Measurements from ENCODE around the gene C3. TPM values are rescaled to one million over a fixed set of nuclear protein-coding genes. Genes with fewer than 3 reads are reported as not detected.

The C3 gene
- total and polyA plus RNA-seq, 2 of the 13 experiments (the other 11 are each of a cell fraction or from before 2014, with no cell fraction given) = 1,455 to 6,272 TPM

DNA sequence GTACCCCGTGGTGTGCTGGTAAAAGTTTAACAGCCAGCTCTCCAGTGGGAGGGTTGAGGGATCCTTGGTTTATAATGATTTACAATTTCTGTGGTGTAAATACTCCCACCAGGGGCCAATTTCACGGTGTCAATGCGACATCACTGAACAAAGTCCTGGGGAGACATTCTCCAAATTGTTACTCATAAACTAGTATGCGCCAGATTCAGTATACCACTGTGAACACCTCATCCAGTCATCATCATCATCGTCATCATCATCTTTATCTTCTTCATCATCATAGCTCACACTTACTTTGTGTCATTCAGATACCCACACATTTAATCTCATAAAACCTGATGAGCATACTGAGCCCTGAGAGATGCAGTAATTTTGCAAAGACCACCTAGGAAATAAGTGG, 33.3 kb downstream of the C3 start:
- 72% methylated on average over 5 of the region's 5 CpGs for WGBS (ENCODE audit: low lambda C conversion rate)
- no peak for DNase-seq (ENCODE audit: low spot score)
- H3K36me3 ChIP-seq (replicated peaks in 1 of 2; ENCODE audit: control insufficient read depth in 1 of 2, insufficient read depth in 2 of 2, low read length in 2 of 2) = peaks cover 40 to 85% of the 10 kb centered on the region in 2 experiments
- H3K4me1 ChIP-seq (ENCODE audit: insufficient read depth, low read length) = no peaks in the 10 kb centered on the region
- FAIRE-seq = no peak
- H3K9me3 ChIP-seq (ENCODE audit: low read length) = no peaks in the 10 kb centered on the region
- POLR2A ChIA-PET = interaction anchor here (0.7 to 1.6 kb wide), 2 partner anchors 34 to 65 kb away, joined by 4 to 5 read pairs; partner anchors contain the start of gene C3
- no peak overlapping the region for H2AFZ ChIP-seq (ENCODE audit: low read length)
- no peak overlapping the region for H3K9ac ChIP-seq (ENCODE audit: insufficient read depth, low read depth, low read length)
- no peak overlapping the region for H3K4me2 ChIP-seq (ENCODE audit: low read depth, low read length)
- TF ChIP-seq AGO2 (optimal IDR thresholded peaks at IDR 0.05; ENCODE audit: low read depth, low read length) (peak; percentile 68), ZNF343 (CRISPR knock-in tag; IDR thresholded peaks at IDR 0.05) (no peak), CREB1 (IDR thresholded peaks at IDR 0.05) (peak; percentile 72), CREB1 (CRISPR knock-in tag; IDR thresholded peaks at IDR 0.05) (no peak)
- in situ Hi-C loops (cut with HindIII; ENCODE audit: extremely low pct_ligation_motif_present, low pct_unique_long_range_greater_than_20kb) (no loop called here), intact Hi-C loops (cut with micrococcal nuclease; ENCODE audit: unreplicated experiment) (no loop called here)
- ATAC-seq = no peak
- peaks cover 64% of the 10 kb centered on the region for H4K20me1 ChIP-seq (ENCODE audit: insufficient read depth, low read length)
- no peak overlapping the region for H3K4me3 ChIP-seq (replicated peaks in 1 of 3; ENCODE audit: insufficient read depth in 1 of 3, low read depth in 2 of 3, low read length in 3 of 3)
- H3K27me3 ChIP-seq (ENCODE audit: control insufficient read depth in 1 of 2, insufficient read depth in 2 of 2, low read length in 2 of 2) = no peaks in the 10 kb centered on the region
- H3K27ac ChIP-seq (ENCODE audit: extremely low read length, insufficient read depth, low read length) = no peak overlapping the region
- CTCF ChIA-PET (ENCODE audit: low intra/inter-chr PET ratio, low total read pairs) = no interaction called here
- no TSS peak for BruUV-seq (replicated peaks)
- H3K79me2 ChIP-seq (ENCODE audit: insufficient read depth, low read length) = no peaks in the 10 kb centered on the region

DNA sequence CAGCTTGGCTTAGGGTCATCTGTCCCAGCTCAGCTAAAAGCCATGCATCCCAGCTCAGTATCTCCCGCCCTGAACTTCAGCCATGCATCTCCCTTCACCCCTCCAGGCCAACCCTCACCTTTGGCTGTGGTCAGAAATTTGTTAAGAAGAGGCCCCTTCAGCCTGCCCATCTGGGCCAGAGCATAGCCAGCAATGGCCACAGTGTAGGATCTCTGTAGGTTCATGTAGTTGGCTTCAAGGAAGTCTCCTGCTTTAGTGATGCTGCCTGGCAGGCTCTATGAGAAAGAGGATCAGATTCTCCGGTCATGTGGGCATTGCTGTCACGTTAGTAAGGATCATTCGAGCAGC, 33.8 kb downstream of the C3 start:
- ATAC-seq (peak; percentile 16), DNase-seq (ENCODE audit: low spot score) (no peak), FAIRE-seq (no peak)
- no peak overlapping the region for H3K27ac ChIP-seq (ENCODE audit: extremely low read length, insufficient read depth, low read length)
- no peaks in the 10 kb centered on the region for H3K27me3 ChIP-seq (ENCODE audit: control insufficient read depth in 1 of 2, insufficient read depth in 2 of 2, low read length in 2 of 2)
- no TSS peak for BruUV-seq (replicated peaks)
- in situ Hi-C loops (cut with HindIII; ENCODE audit: extremely low pct_ligation_motif_present, low pct_unique_long_range_greater_than_20kb) = no loop called here
- no peaks in the 10 kb centered on the region for H3K79me2 ChIP-seq (ENCODE audit: insufficient read depth, low read length)
- peaks cover 70% of the 10 kb centered on the region for H4K20me1 ChIP-seq (ENCODE audit: insufficient read depth, low read length)
- CTCF ChIA-PET (ENCODE audit: low intra/inter-chr PET ratio, low total read pairs) = no interaction called here
- WGBS (ENCODE audit: low lambda C conversion rate) = 96% methylated on average over 4 of the region's 4 CpGs
- peaks cover 44 to 87% of the 10 kb centered on the region in 2 experiments for H3K36me3 ChIP-seq (replicated peaks in 1 of 2; ENCODE audit: control insufficient read depth in 1 of 2, insufficient read depth in 2 of 2, low read length in 2 of 2)
- H3K4me2 ChIP-seq (ENCODE audit: low read depth, low read length) = no peak overlapping the region
- POLR2A ChIA-PET = interaction anchor here (0.5 to 0.7 kb wide), 2 partner anchors 34 to 177 kb away, joined by 3 to 5 read pairs; partner anchors contain the start of gene C3
- no peak overlapping the region for H3K4me3 ChIP-seq (replicated peaks in 1 of 3; ENCODE audit: insufficient read depth in 1 of 3, low read depth in 2 of 3, low read length in 3 of 3)
- no peak overlapping the region for H3K9ac ChIP-seq (ENCODE audit: insufficient read depth, low read depth, low read length)
- no peaks in the 10 kb centered on the region for H3K9me3 ChIP-seq (ENCODE audit: low read length)
- intact Hi-C loops (cut with micrococcal nuclease; ENCODE audit: unreplicated experiment) = no loop called here
- H2AFZ ChIP-seq (ENCODE audit: low read length) = no peak overlapping the region
- no peaks in the 10 kb centered on the region for H3K4me1 ChIP-seq (ENCODE audit: insufficient read depth, low read length)
- TF ChIP-seq, protein P1, sequence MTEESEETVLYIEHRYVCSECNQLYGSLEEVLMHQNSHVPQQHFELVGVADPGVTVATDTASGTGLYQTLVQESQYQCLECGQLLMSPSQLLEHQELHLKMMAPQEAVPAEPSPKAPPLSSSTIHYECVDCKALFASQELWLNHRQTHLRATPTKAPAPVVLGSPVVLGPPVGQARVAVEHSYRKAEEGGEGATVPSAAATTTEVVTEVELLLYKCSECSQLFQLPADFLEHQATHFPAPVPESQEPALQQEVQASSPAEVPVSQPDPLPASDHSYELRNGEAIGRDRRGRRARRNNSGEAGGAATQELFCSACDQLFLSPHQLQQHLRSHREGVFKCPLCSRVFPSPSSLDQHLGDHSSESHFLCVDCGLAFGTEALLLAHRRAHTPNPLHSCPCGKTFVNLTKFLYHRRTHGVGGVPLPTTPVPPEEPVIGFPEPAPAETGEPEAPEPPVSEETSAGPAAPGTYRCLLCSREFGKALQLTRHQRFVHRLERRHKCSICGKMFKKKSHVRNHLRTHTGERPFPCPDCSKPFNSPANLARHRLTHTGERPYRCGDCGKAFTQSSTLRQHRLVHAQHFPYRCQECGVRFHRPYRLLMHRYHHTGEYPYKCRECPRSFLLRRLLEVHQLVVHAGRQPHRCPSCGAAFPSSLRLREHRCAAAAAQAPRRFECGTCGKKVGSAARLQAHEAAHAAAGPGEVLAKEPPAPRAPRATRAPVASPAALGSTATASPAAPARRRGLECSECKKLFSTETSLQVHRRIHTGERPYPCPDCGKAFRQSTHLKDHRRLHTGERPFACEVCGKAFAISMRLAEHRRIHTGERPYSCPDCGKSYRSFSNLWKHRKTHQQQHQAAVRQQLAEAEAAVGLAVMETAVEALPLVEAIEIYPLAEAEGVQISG (CRISPR knock-in tag; IDR thresholded peaks at IDR 0.05) = 0 out of 2 replicates have a peak, but pooled peaks have one; percentile 21
- TF ChIP-seq ZNF619 (CRISPR knock-in tag; IDR thresholded peaks at IDR 0.05) = no peak
- no peak for TF ChIP-seq BRCA1 (CRISPR knock-in tag; IDR thresholded peaks at IDR 0.05)
- no peak for TF ChIP-seq ZNF749 (CRISPR knock-in tag; IDR thresholded peaks at IDR 0.05; ENCODE audit: borderline replicate concordance)
- no peak for TF ChIP-seq ONECUT2 (CRISPR knock-in tag; IDR thresholded peaks at IDR 0.05)
- TF ChIP-seq ZNF564 (CRISPR knock-in tag; IDR thresholded peaks at IDR 0.05) = no peak
- TF ChIP-seq POLR2G (IDR thresholded peaks at IDR 0.05; ENCODE audit: low read depth, low read length) = peak; percentile 57; the same call in 1 of the 2 replicates
- peak; percentile 72 for TF ChIP-seq RBM22 (optimal IDR thresholded peaks at IDR 0.05; ENCODE audit: low read length)
- TF ChIP-seq, protein P2, sequence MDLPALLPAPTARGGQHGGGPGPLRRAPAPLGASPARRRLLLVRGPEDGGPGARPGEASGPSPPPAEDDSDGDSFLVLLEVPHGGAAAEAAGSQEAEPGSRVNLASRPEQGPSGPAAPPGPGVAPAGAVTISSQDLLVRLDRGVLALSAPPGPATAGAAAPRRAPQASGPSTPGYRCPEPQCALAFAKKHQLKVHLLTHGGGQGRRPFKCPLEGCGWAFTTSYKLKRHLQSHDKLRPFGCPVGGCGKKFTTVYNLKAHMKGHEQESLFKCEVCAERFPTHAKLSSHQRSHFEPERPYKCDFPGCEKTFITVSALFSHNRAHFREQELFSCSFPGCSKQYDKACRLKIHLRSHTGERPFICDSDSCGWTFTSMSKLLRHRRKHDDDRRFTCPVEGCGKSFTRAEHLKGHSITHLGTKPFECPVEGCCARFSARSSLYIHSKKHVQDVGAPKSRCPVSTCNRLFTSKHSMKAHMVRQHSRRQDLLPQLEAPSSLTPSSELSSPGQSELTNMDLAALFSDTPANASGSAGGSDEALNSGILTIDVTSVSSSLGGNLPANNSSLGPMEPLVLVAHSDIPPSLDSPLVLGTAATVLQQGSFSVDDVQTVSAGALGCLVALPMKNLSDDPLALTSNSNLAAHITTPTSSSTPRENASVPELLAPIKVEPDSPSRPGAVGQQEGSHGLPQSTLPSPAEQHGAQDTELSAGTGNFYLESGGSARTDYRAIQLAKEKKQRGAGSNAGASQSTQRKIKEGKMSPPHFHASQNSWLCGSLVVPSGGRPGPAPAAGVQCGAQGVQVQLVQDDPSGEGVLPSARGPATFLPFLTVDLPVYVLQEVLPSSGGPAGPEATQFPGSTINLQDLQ (CRISPR knock-in tag; IDR thresholded peaks at IDR 0.05) = 0 out of 2 replicates have a peak, but pooled peaks have one; percentile 10
- TF ChIP-seq SUZ12 (IDR thresholded peaks at IDR 0.05; ENCODE audit: low read depth, low read length) = no peak
- no peak for TF ChIP-seq NAIF1 (CRISPR knock-in tag; IDR thresholded peaks at IDR 0.05; ENCODE audit: borderline replicate concordance)
- no peak for TF ChIP-seq ZNF343 (CRISPR knock-in tag; IDR thresholded peaks at IDR 0.05)
